Neural progenitor cell (in vitro differentiated cells): ENCODE measurements around the gene PTCD2. TPM values are rescaled to one million over a fixed set of nuclear protein-coding genes. Genes with fewer than 3 reads are reported as not detected.

Source experiments
- DNase-seq: peaks from one replicate; pipeline ENCODE4 v3.0.0-alpha.2; 2016; ENCODE audit warnings: low spot score
- H2AFZ ChIP-seq: fragments of 200-600 bp; sonication (generic); replicated peaks from 2 replicates; pipeline ENCODE4 v1.6.1; 2016; ENCODE audit warnings: antibody characterized with exemption
- H3F3A ChIP-seq: fragments of 200-600 bp; sonication (generic); 2 replicates; pipeline ENCODE4 v1.6.1; 2016; ENCODE audit warnings: antibody characterized with exemption, low read depth
- H3K27ac ChIP-seq: fragments of 200-600 bp; sonication (generic); 2 replicates; pipeline ENCODE4 v1.5.1; 2016; ENCODE audit warnings: mild to moderate bottlenecking
- H3K27me3 ChIP-seq: fragments of 200-600 bp; sonication (generic); 2 replicates; pipeline ENCODE4 v1.6.1; 2016; ENCODE audit warnings: mild to moderate bottlenecking, moderate library complexity
- H3K36me3 ChIP-seq: fragments of 200-600 bp; sonication (generic); 2 replicates; pipeline ENCODE4 v1.5.1; 2016
- H3K4me1 ChIP-seq: fragments of 200-600 bp; sonication (generic); 2 replicates; pipeline ENCODE4 v1.6.1; 2016; ENCODE audit warnings: mixed run types
- H3K4me2 ChIP-seq: fragments of 200-600 bp; sonication (generic); 2 replicates; pipeline ENCODE4 v1.6.1; 2016
- H3K4me3 ChIP-seq: fragments of 200-600 bp; sonication (generic); 2 replicates; pipeline ENCODE4 v1.5.1; 2016
- H3K79me2 ChIP-seq: fragments of 200-600 bp; sonication (generic); 2 replicates; pipeline ENCODE4 v1.6.1; 2016; ENCODE audit warnings: low read depth
- H3K9ac ChIP-seq: fragments of 200-600 bp; sonication (generic); 2 replicates; pipeline ENCODE4 v1.6.1; 2016
- H3K9me3 ChIP-seq: fragments of 200-600 bp; sonication (generic); 2 replicates; pipeline ENCODE4 v1.5.1; 2016; ENCODE audit warnings: low read depth
- H4K20me1 ChIP-seq: fragments of 200-600 bp; sonication (generic); 2 replicates; pipeline ENCODE4 v1.6.1; 2016; ENCODE audit warnings: low read depth
- H3K27ac Mint-ChIP-seq: 3 replicates; pipeline ENCODE4 v1.8.0; 2021; ENCODE audit warnings: mixed read lengths
- H3K27me3 Mint-ChIP-seq: 2 replicates; pipeline ENCODE4 v1.8.0; 2022; ENCODE audit warnings: low read depth, mild to moderate bottlenecking, inconsistent platforms, moderate library complexity, mixed read lengths; ENCODE audit not compliant: insufficient read depth
- H3K36me3 Mint-ChIP-seq: 3 replicates; pipeline ENCODE4 v1.8.0; 2021; ENCODE audit warnings: mixed read lengths
- H3K4me1 Mint-ChIP-seq: 3 replicates; pipeline ENCODE4 v1.8.0; 2021; ENCODE audit warnings: mixed read lengths
- H3K4me3 Mint-ChIP-seq: 3 replicates; pipeline ENCODE4 v1.8.0; 2021; ENCODE audit warnings: mild to moderate bottlenecking, moderate library complexity, mixed read lengths
- H3K9me3 Mint-ChIP-seq: 3 replicates; pipeline ENCODE4 v1.8.0; 2020; ENCODE audit warnings: mixed read lengths
- CTCF ChIP-seq: fragments of 200-600 bp; sonication (generic); IDR thresholded peaks from 2 replicates; pipeline ENCODE4 v1.5.1; 2017; ENCODE audit warnings: antibody characterized with exemption, mild to moderate bottlenecking
- EZH2 ChIP-seq: fragments of 200-600 bp; sonication (generic); IDR thresholded peaks from 2 replicates; pipeline ENCODE4 v1.6.1; 2017; ENCODE audit warnings: antibody characterized with exemption, mild to moderate bottlenecking, moderate library complexity
- EZH2phosphoT487 ChIP-seq: fragments of 200-600 bp; sonication (generic); IDR thresholded peaks from 2 replicates; pipeline ENCODE4 v1.6.1; 2017; ENCODE audit warnings: antibody characterized with exemption
- total RNA-seq: library from RNA; depleted of rRNA; stranded (reverse); fragments of >200 nt; gene quantifications from 2 replicates; pipeline ENCODE4 v1.2.3, GENCODE V29; 2015; ENCODE audit warnings: low replicate concordance

The PTCD2 gene
- total RNA-seq, 1 donor from 2014 or later: 13.7 TPM

DNA sequence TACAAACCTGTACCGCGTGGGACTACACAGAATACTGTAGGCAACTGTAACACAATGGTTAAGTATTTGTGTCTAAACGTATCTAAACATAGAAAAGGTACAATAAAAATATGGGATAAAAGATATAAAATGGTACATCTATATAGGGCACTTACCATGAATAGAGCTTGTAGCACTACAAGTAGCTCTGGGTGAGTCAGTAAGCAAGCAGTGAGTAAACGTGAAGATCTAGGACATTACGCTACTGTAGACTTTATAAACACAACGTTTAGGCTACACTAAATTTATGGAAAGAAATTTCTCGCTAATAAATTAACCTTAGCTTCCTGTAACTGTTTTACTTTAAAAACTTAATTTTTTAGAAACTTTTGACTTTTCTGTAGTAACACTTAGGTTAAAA is 46.6 kb upstream of the PTCD2 start:
- H3K27ac ChIP-seq: no peak overlapping the region
- TF ChIP-seq EZH2phosphoT487: no peak
- TF ChIP-seq CTCF: no peak
- no peak for TF ChIP-seq EZH2
- H3K27me3 Mint-ChIP-seq: no peaks in the 10 kb centered on the region
- H3K9ac ChIP-seq: no peak overlapping the region
- no peaks in the 10 kb centered on the region for H3F3A ChIP-seq
- H3K4me3 Mint-ChIP-seq: no peak overlapping the region
- peaks cover 25% of the 10 kb centered on the region for H3K9me3 Mint-ChIP-seq
- H3K9me3 ChIP-seq: no peaks in the 10 kb centered on the region
- no peak overlapping the region for H3K4me3 ChIP-seq
- H3K4me1 Mint-ChIP-seq: no peaks in the 10 kb centered on the region
- no peak overlapping the region for H2AFZ ChIP-seq
- peaks cover 46% of the 10 kb centered on the region for H3K79me2 ChIP-seq
- H3K4me2 ChIP-seq: no peak overlapping the region
- H3K36me3 Mint-ChIP-seq: peaks cover 44% of the 10 kb centered on the region
- H3K27me3 ChIP-seq: no peaks in the 10 kb centered on the region
- no peaks in the 10 kb centered on the region for H4K20me1 ChIP-seq
- no peaks in the 10 kb centered on the region for H3K4me1 ChIP-seq
- no peak overlapping the region for H3K27ac Mint-ChIP-seq
- DNase-seq: no peak
- H3K36me3 ChIP-seq: peaks cover 7% of the 10 kb centered on the region

DNA sequence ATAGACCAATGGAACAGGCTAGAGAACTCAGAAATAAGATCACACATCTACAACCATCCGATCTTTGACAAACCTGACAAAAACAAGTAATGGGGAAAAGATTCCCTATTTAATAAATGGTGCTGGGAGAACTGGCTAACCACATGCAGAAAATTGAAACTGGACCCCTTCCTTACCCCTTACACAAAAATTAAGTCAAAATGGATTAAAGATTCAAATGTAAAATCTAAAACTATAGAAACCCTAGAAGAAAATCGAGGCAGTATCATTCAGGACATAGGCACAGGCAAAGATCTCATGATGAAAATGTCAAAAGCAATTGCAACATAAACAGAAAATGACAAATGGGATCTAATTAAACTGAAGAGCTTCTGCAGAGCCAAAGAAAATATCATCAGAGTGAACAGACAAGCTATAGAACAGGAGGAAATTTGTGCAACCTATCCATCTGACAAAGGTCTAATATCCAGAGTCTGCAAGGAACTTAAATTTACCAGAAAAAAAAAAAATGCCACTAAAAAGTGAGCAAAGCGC is 43.9 kb upstream of the PTCD2 start:
- H3K36me3 ChIP-seq: peaks cover 2% of the 10 kb centered on the region
- no peaks in the 10 kb centered on the region for H3K9me3 ChIP-seq
- no peaks in the 10 kb centered on the region for H3F3A ChIP-seq
- H4K20me1 ChIP-seq: no peaks in the 10 kb centered on the region
- H3K4me2 ChIP-seq: no peak overlapping the region
- H3K4me1 ChIP-seq: no peaks in the 10 kb centered on the region
- Mint-ChIP-seq H3K9me3 (peaks cover 23% of the 10 kb centered on the region), H3K27ac (no peak overlapping the region), H3K4me3 (no peak overlapping the region), H3K4me1 (no peaks in the 10 kb centered on the region), H3K36me3 (peaks cover 42% of the 10 kb centered on the region), H3K27me3 (no peaks in the 10 kb centered on the region)
- TF ChIP-seq CTCF (no peak), EZH2 (no peak), EZH2phosphoT487 (no peak)
- no peak overlapping the region for H2AFZ ChIP-seq
- H3K27ac ChIP-seq: no peak overlapping the region
- no peak overlapping the region for H3K9ac ChIP-seq
- H3K79me2 ChIP-seq: peaks cover 37% of the 10 kb centered on the region
- H3K27me3 ChIP-seq: no peaks in the 10 kb centered on the region
- H3K4me3 ChIP-seq: no peak overlapping the region
- no peak for DNase-seq

DNA sequence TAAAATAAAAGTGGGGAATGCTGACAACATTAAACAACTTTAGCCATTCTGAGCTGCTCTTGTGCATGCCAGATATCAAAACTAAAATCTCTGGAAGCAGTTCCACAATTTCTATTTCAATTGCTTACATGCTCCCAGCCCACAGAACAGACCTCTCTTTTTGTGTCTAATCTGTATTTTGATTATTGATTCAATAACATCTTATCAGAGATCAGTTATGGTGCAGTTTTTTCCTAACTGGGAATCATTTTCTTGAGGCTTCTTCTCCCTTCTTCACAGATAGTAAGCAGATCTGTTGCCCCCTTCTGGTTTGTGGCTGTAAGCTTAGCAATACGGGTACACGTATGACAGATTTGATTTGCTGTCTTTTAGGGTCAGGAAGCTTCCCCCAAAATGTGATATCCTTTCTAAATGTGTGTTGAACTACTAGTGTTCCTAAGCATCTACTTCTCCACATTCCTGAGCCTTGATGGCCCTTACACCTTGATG is 39.5 kb upstream of the PTCD2 start:
- Mint-ChIP-seq H3K27ac (no peak overlapping the region), H3K36me3 (peaks cover 31% of the 10 kb centered on the region), H3K9me3 (peaks cover 20% of the 10 kb centered on the region), H3K4me3 (no peak overlapping the region), H3K4me1 (no peaks in the 10 kb centered on the region), H3K27me3 (no peaks in the 10 kb centered on the region)
- Histone ChIP-seq H3K27ac (no peak overlapping the region), H3K4me3 (no peak overlapping the region), H2AFZ (no peak overlapping the region), H3K4me2 (no peak overlapping the region), H3K9ac (no peak overlapping the region), H3F3A (no peaks in the 10 kb centered on the region), H3K27me3 (no peaks in the 10 kb centered on the region), H4K20me1 (no peaks in the 10 kb centered on the region), H3K79me2 (peaks cover 14% of the 10 kb centered on the region), H3K36me3 (no peaks in the 10 kb centered on the region), H3K4me1 (no peaks in the 10 kb centered on the region), H3K9me3 (no peaks in the 10 kb centered on the region)
- DNase-seq: peak; percentile 61
- TF ChIP-seq CTCF (peak; percentile 67), EZH2phosphoT487 (no peak), EZH2 (no peak)
